HG02973 (cell line): ENCODE measurements around the gene UVRAG.
A peak's percentile ranks its signal among the peaks of the same experiment; 100 is the strongest.

Source experiments
- ATAC-seq: cut with Tn5 transposase; IDR thresholded peaks from one replicate; pipeline ENCODE4 v1.9.1; 2021; ENCODE audit warnings: moderate library complexity; ENCODE audit not compliant: unreplicated experiment

The UVRAG gene

GRCh38 chr11:75814677-75815344 is at the start of gene UVRAG:
TSS of gene UVRAG (plus strand) at chr11:75815210. CDS start at chr11:75815408, 198 bp downstream.
- ATAC-seq: peak; percentile 63

- no peak for ATAC-seq
Measured at GRCh38 chr11:75766443-75767227, 48.4 kb upstream of the UVRAG start.

- ATAC-seq: no peak
Measured at GRCh38 chr11:75767228-75767572, 47.8 kb upstream of the UVRAG start.

- no peak for ATAC-seq
Measured at GRCh38 chr11:75767793-75768111, 47.3 kb upstream of the UVRAG start.

- ATAC-seq: peak; percentile 64
Measured at GRCh38 chr11:75768112-75768908, 46.7 kb upstream of the UVRAG start, which contains the start of gene DGAT2. TSS of gene DGAT2 (plus strand) at chr11:75768778. CDS start at chr11:75768992, 214 bp downstream.

- no peak for ATAC-seq
Measured at GRCh38 chr11:75768909-75769771, 45.9 kb upstream of the UVRAG start.

GRCh38 chr11:75770102-75770501 is 44.9 kb upstream of the UVRAG start:
- no peak for ATAC-seq

- ATAC-seq: no peak
Measured at GRCh38 chr11:75771646-75772410, 43.2 kb upstream of the UVRAG start.

GRCh38 chr11:75773595-75774353 is 41.2 kb upstream of the UVRAG start:
- ATAC-seq: peak; percentile 79

- ATAC-seq: no peak
Measured at GRCh38 chr11:75775056-75775455, 40.0 kb upstream of the UVRAG start.

GRCh38 chr11:75776546-75776945 is 38.5 kb upstream of the UVRAG start:
- no peak for ATAC-seq

- no peak for ATAC-seq
Measured at GRCh38 chr11:75777461-75778110, 37.4 kb upstream of the UVRAG start.

- ATAC-seq: no peak
Measured at GRCh38 chr11:75778962-75779361, 36.0 kb upstream of the UVRAG start.

- ATAC-seq: no peak
Measured at GRCh38 chr11:75779960-75780359, 35.0 kb upstream of the UVRAG start.

- no peak for ATAC-seq
Measured at GRCh38 chr11:75780888-75781287, 34.1 kb upstream of the UVRAG start.

- ATAC-seq: no peak
Measured at GRCh38 chr11:75781296-75781695, 33.7 kb upstream of the UVRAG start.

GRCh38 chr11:75781831-75782230 is 33.2 kb upstream of the UVRAG start:
- no peak for ATAC-seq

- no peak for ATAC-seq
Measured at GRCh38 chr11:75782540-75783263, 32.3 kb upstream of the UVRAG start.
